Natural killer cell (primary cell): Measurements from ENCODE around the gene ST3GAL4. TPM values are rescaled to one million over a fixed set of nuclear protein-coding genes. Genes with fewer than 3 reads are reported as not detected.
"Not testable (repeated sequence)": the region's sequence is repeated elsewhere in the genome, so short reads cannot be mapped to it uniquely, and the experiment has no call there.

Source experiments
- ATAC-seq, 3 donors: fragments of 150-1000 bp in 2 of 3; fragments of 200-7000 bp in 1 of 3; cut with Tn5 transposase; 1 replicate in 1 of 3; 2 replicates in 2 of 3; pipeline ENCODE4 v1.10.0; 2021; ENCODE audit warnings: mild to moderate bottlenecking in 2 of 3, moderate library complexity in 2 of 3
- DNase-seq, 2 donors: peaks; one replicate each; pipeline versions ENCODE4 v3.0.0 to v3.0.0-alpha.2; 2013 to 2021; ENCODE audit warnings: mixed read lengths in 1 of 2
- H3K27ac ChIP-seq: one replicate; pipeline ENCODE4 v1.5.1; 2013; ENCODE audit warnings: mild to moderate bottlenecking, low read length
- H3K27me3 ChIP-seq: one replicate; pipeline ENCODE4 v1.6.1; 2013; ENCODE audit warnings: low read length; ENCODE audit not compliant: control insufficient read depth, insufficient read depth
- H3K36me3 ChIP-seq: one replicate; pipeline ENCODE4 v1.6.1; 2013; ENCODE audit warnings: low read length; ENCODE audit not compliant: control insufficient read depth, insufficient read depth
- H3K4me1 ChIP-seq: one replicate; pipeline ENCODE4 v1.6.1; 2013; ENCODE audit warnings: low read length; ENCODE audit not compliant: control insufficient read depth, insufficient read depth
- H3K4me3 ChIP-seq: one replicate; pipeline ENCODE4 v1.5.1; 2013; ENCODE audit warnings: low read length
- H3K9me3 ChIP-seq: one replicate; pipeline ENCODE4 v1.6.1; 2013; ENCODE audit warnings: low read length; ENCODE audit not compliant: control insufficient read depth, insufficient read depth
- H3K27ac Mint-ChIP-seq, 2 donors: one replicate each; pipeline ENCODE4 v1.8.0; 2022; ENCODE audit warnings: mild to moderate bottlenecking in 2 of 2, mixed read lengths in 2 of 2, moderate library complexity in 1 of 2
- H3K27me3 Mint-ChIP-seq, 2 donors: one replicate each; pipeline ENCODE4 v1.8.0; 2022; ENCODE audit warnings: low read depth in 2 of 2, mixed read lengths in 2 of 2
- H3K36me3 Mint-ChIP-seq: one replicate; pipeline ENCODE4 v1.8.0; 2022; ENCODE audit warnings: mixed read lengths
- H3K4me1 Mint-ChIP-seq, 2 donors: one replicate each; pipeline ENCODE4 v1.8.0; 2022; ENCODE audit warnings: mixed read lengths in 2 of 2
- H3K4me3 Mint-ChIP-seq: one replicate; pipeline ENCODE4 v1.8.0; 2022; ENCODE audit warnings: mild to moderate bottlenecking, moderate library complexity, mixed read lengths
- H3K9me3 Mint-ChIP-seq, 2 donors: one replicate each; pipeline ENCODE4 v1.8.0; 2022; ENCODE audit warnings: mixed read lengths in 2 of 2
- WGBS: methylation state at CpG from one replicate; pipeline ENCODE4 v1.1.7; 2013; ENCODE audit warnings: missing lambda C conversion rate; ENCODE audit not compliant: insufficient coverage; 5-methylcytosine and 5-hydroxymethylcytosine counted together
- intact Hi-C: fragments of 100-400 bp; cut with micrococcal nuclease; formaldehyde crosslinking; loops from one replicate; pipeline ENCODE4 v1.14.2; 2022
- total RNA-seq, 4 donors: library from RNA; stranded (reverse); fragments of 120-200 nt in 1 of 4; gene quantifications; one replicate each; pipeline versions ENCODE4 v1.2.3 to v1.2.4, GENCODE V29; 2013 to 2022
- TF ChIP-seq, protein P1 (sequence below): fragments of 200-600 bp; IDR thresholded peaks from one replicate; pipeline ENCODE4 v1.8.0; 2022; ENCODE audit warnings: antibody characterized with exemption

The ST3GAL4 gene
- total RNA-seq, 3 donors from 2014 or later (not counting 1 experiment from before 2014, with no cell fraction given): 43.3 to 57.6 (median 47.3) TPM

- H3K9me3 ChIP-seq: no peaks in the 10 kb centered on the region
- TF ChIP-seq, protein P1, sequence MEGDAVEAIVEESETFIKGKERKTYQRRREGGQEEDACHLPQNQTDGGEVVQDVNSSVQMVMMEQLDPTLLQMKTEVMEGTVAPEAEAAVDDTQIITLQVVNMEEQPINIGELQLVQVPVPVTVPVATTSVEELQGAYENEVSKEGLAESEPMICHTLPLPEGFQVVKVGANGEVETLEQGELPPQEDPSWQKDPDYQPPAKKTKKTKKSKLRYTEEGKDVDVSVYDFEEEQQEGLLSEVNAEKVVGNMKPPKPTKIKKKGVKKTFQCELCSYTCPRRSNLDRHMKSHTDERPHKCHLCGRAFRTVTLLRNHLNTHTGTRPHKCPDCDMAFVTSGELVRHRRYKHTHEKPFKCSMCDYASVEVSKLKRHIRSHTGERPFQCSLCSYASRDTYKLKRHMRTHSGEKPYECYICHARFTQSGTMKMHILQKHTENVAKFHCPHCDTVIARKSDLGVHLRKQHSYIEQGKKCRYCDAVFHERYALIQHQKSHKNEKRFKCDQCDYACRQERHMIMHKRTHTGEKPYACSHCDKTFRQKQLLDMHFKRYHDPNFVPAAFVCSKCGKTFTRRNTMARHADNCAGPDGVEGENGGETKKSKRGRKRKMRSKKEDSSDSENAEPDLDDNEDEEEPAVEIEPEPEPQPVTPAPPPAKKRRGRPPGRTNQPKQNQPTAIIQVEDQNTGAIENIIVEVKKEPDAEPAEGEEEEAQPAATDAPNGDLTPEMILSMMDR: no peak
- no peak for ATAC-seq
- H3K36me3 Mint-ChIP-seq: no peaks in the 10 kb centered on the region
- WGBS: 80% methylated on average over 1 of the region's 1 CpG
- H3K36me3 ChIP-seq: peaks cover 30% of the 10 kb centered on the region
- H3K9me3 Mint-ChIP-seq: no peaks in the 10 kb centered on the region
- no peaks in the 10 kb centered on the region for H3K27me3 ChIP-seq
- no peak for DNase-seq
- peak overlapping the region; percentile 26 for H3K27ac ChIP-seq
- intact Hi-C loops: no loop called here
- peaks cover 23% of the 10 kb centered on the region for H3K4me1 ChIP-seq
- H3K27ac Mint-ChIP-seq: peak overlapping the region; percentile 95 to 99
- H3K4me3 ChIP-seq: no peak overlapping the region
- H3K27me3 Mint-ChIP-seq: no peaks in the 10 kb centered on the region
- H3K4me1 Mint-ChIP-seq: peaks cover 32 to 55% of the 10 kb centered on the region in 2 donors
- H3K4me3 Mint-ChIP-seq: peak overlapping the region; percentile 68
Observed at GRCh38 chr11:126346586-126346940, 8.9 kb upstream of the ST3GAL4 start.

DNA sequence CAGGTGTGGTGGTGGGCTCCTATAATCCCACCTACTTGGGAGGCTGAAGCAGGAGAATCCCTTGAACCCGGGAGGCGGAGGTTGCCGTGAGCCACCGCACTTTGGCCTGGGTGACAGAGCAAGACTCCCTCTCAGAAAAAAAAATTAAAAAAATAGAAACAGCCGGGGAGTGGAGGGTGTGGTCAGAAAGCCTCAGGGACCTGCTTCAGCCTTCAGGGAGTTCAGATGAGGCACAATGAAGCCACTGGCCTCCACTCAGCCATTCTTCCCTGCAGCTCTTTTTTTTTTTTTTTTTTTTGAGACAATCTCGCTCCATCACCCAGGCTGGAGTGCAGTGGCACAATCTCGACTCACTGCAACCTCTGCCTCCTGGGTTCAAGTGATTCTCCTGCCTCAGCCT lies 8.5 kb upstream of the ST3GAL4 start:
- WGBS: 91% methylated on average over 4 of the region's 7 CpGs
- intact Hi-C loops, H3K36me3 Mint-ChIP-seq, ATAC-seq, DNase-seq, H3K27me3 ChIP-seq, H3K9me3 ChIP-seq, H3K9me3 Mint-ChIP-seq, H3K4me3 ChIP-seq, H3K27ac ChIP-seq, H3K27me3 Mint-ChIP-seq, H3K4me3 Mint-ChIP-seq: not testable (repeated sequence)
- Histone ChIP-seq H3K4me1 (peaks cover 27% of the 10 kb centered on the region), H3K36me3 (peaks cover 27% of the 10 kb centered on the region)
- Mint-ChIP-seq H3K4me1 (peaks cover 30 to 55% of the 10 kb centered on the region in 2 donors), H3K27ac (peak overlapping the region; percentile 95 to 99)

DNA sequence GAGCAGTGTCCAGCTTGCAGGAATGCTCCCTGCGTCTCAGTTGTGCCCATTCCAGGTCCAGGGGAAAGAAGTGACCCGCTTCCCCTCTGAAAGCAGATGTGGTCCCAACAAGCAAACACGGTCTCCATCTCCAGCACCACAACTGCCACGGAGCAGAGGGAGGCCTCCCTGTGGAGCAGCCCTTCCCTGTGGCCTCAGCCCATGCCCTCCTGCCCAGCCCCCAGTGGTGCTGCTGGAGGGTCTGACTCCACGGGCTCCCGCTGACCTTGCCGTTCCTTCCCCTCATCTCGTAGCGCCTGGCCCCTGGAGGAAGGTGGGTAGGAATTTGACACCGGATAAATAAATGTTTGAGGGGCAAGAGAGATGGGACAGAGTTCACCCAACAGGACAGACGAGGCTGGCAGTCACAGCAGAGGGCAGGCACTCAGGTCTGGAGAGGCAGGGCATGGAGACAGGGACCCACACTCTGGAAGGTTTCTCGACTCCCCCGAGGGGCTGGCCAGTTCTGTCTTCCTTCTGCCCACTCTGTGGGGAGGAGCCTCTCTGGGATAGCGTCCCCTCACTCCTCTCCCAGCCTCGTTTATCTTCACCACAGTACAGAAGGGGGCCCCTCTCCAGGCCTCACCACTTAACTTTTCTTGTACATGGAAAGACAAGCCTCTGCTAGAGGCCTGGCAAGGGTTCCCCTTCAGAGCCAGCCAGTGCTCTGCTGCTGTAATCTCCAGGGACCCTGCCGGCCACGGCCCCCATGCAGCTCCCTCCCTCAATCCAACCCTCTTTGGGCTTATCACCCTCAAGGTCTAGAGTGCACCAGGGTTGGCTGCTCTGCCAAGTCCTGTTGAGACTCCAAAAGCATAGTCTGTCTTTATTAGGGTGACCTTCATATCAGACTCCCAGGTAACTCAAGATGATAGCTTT lies 7.5 kb upstream of the ST3GAL4 start:
- Mint-ChIP-seq H3K9me3 (no peaks in the 10 kb centered on the region), H3K27me3 (no peaks in the 10 kb centered on the region), H3K27ac (peak overlapping the region; percentile 68 to 76), H3K36me3 (no peaks in the 10 kb centered on the region), H3K4me1 (peaks cover 40 to 59% of the 10 kb centered on the region in 2 donors), H3K4me3 (no peak overlapping the region)
- peaks cover 22% of the 10 kb centered on the region for H3K36me3 ChIP-seq
- H3K4me1 ChIP-seq: peaks cover 34% of the 10 kb centered on the region
- H3K27ac ChIP-seq: no peak overlapping the region
- H3K27me3 ChIP-seq: no peaks in the 10 kb centered on the region
- intact Hi-C loops: no loop called here
- ATAC-seq (no peak), DNase-seq (no peak)
- TF ChIP-seq, protein P1: no peak
- WGBS: 88% methylated on average over 17 of the region's 17 CpGs
- H3K9me3 ChIP-seq: no peaks in the 10 kb centered on the region
- H3K4me3 ChIP-seq: no peak overlapping the region

DNA sequence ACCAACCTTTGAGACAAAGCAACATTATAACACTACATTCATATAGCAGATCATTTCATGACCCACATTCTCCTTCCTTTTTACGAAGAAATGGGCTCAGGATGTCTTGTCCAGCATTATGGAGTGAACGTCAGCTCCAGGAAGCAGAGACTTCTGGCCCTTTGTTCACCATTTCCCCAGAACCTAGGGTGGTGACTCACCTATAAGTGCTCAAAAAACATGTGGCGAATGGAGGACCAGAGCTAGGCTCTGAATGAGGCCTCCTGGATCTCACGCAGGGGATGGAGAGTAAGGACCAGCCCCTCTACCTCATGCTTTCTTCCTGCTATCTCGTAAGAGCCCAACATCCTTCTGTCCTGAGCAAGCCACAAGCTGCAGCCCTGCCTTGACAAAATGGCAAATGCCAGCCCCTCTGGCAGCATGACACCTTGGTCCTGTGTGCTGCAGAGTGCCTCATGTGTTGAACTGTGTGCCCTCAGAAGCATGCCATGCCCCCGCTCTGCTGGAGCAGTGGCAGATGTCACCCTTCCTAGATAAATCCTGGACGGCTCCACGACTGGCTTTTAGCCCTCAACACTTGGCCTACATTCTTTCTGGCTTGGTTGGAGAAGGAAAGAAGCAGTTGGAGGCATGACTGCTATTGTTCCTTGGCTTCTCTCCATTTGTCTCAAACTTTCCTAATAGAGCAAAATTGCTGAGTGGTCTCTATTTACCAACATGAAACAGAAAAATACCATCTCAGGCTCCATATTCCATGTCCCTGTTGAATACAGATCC lies 6.5 kb upstream of the ST3GAL4 start:
- peaks cover 50 to 64% of the 10 kb centered on the region in 2 donors for H3K4me1 Mint-ChIP-seq

More for the DNA sequence above, 6.5 kb upstream of the ST3GAL4 start:
- Histone ChIP-seq H3K27me3 (no peaks in the 10 kb centered on the region), H3K36me3 (peaks cover 12% of the 10 kb centered on the region), H3K4me1 (peaks cover 43% of the 10 kb centered on the region), H3K27ac (no peak overlapping the region), H3K9me3 (no peaks in the 10 kb centered on the region), H3K4me3 (no peak overlapping the region)
- Mint-ChIP-seq H3K9me3 (no peaks in the 10 kb centered on the region), H3K27me3 (no peaks in the 10 kb centered on the region), H3K4me3 (peak overlapping the region; percentile 5), H3K27ac (peak overlapping the region; percentile 68 to 76), H3K36me3 (no peaks in the 10 kb centered on the region)
- intact Hi-C loops: no loop called here
- TF ChIP-seq, protein P1: no peak
- ATAC-seq (no peak), DNase-seq (no peak)
- WGBS: 90% methylated on average over 8 of the region's 8 CpGs
